Smooth muscle cell (in vitro differentiated cells): ENCODE measurements around the gene ENTHD1. TPM values are rescaled to one million over a fixed set of nuclear protein-coding genes. Genes with fewer than 3 reads are reported as not detected.
"Not testable (repeated sequence)": the region's sequence is repeated elsewhere in the genome, so short reads cannot be mapped to it uniquely, and the experiment has no call there.

ENCODE experiments used
- DNase-seq: peaks from one replicate; lab custom pipeline; 2025; ENCODE audit not compliant: unreplicated experiment; lab: John Stamatoyannopoulos, UW
- H2AFZ ChIP-seq: fragments of 200-600 bp; sonication (generic); 2 replicates; pipeline ENCODE4 v1.6.0; 2016; ENCODE audit warnings: antibody characterized with exemption, low read depth, mild to moderate bottlenecking
- H3F3A ChIP-seq: fragments of 200-600 bp; sonication (generic); 2 replicates; pipeline ENCODE4 v1.6.0; 2017; ENCODE audit warnings: antibody characterized with exemption, low read depth
- H3K27ac ChIP-seq: fragments of 200-600 bp; sonication (generic); 2 replicates; pipeline ENCODE4 v1.5.1; 2016; ENCODE audit warnings: low read depth, mild to moderate bottlenecking
- H3K27me3 ChIP-seq: fragments of 200-600 bp; sonication (generic); 2 replicates; pipeline ENCODE4 v1.6.1; 2016; ENCODE audit warnings: low read depth, mild to moderate bottlenecking
- H3K36me3 ChIP-seq: fragments of 200-600 bp; sonication (generic); 2 replicates; pipeline ENCODE4 v1.5.1; 2016; ENCODE audit warnings: low read depth
- H3K4me1 ChIP-seq: fragments of 200-600 bp; sonication (generic); 2 replicates; pipeline ENCODE4 v1.5.1; 2016; ENCODE audit warnings: low read depth
- H3K4me2 ChIP-seq: fragments of 200-600 bp; sonication (generic); 2 replicates; pipeline ENCODE4 v1.6.0; 2016; ENCODE audit warnings: mild to moderate bottlenecking
- H3K4me3 ChIP-seq: fragments of 200-600 bp; sonication (generic); 2 replicates; pipeline ENCODE4 v1.5.1; 2016; ENCODE audit warnings: mild to moderate bottlenecking
- H3K79me2 ChIP-seq: fragments of 200-600 bp; sonication (generic); 2 replicates; pipeline ENCODE4 v1.6.0; 2016; ENCODE audit warnings: low read depth, mild to moderate bottlenecking
- H3K9ac ChIP-seq: fragments of 200-600 bp; sonication (generic); 2 replicates; pipeline ENCODE4 v1.6.0; 2016; ENCODE audit warnings: low read depth
- H3K9me3 ChIP-seq: fragments of 200-600 bp; sonication (generic); replicated peaks from 2 replicates; pipeline ENCODE4 v1.5.1; 2016; ENCODE audit warnings: low read depth
- H4K20me1 ChIP-seq: fragments of 200-600 bp; sonication (generic); 2 replicates; pipeline ENCODE4 v1.6.0; 2016; ENCODE audit warnings: low read depth
- WGBS: methylation state at CpG from one replicate; pipeline ENCODE4 v1.1.7; 2016; ENCODE audit warnings: low lambda C conversion rate; 5-methylcytosine and 5-hydroxymethylcytosine counted together
- polyA plus RNA-seq: library from polyadenylated mRNA; unstranded; fragments of >200 nt; fragmentation: Nextera tagmentation; extraction: Ambion mirVana; gene quantifications from 2 replicates; pipeline ENCODE4 v1.2.1, GENCODE V29; 2016
- total RNA-seq: library from RNA; depleted of rRNA; stranded (reverse); fragments of >200 nt; gene quantifications from 2 replicates; pipeline ENCODE4 v1.2.3, GENCODE V29; 2014
- TF ChIP-seq, protein P1 (sequence below): fragments of 200-600 bp; sonication (generic); IDR thresholded peaks from 2 replicates; pipeline ENCODE4 v1.5.1; 2017; ENCODE audit warnings: borderline replicate concordance, mild to moderate bottlenecking, antibody characterized with exemption; ENCODE audit not compliant: insufficient read depth, poor library complexity, severe bottlenecking

ENTHD1 gene
- total and polyA plus RNA-seq, 2 experiments from 2014 or later: not detected

DNA sequence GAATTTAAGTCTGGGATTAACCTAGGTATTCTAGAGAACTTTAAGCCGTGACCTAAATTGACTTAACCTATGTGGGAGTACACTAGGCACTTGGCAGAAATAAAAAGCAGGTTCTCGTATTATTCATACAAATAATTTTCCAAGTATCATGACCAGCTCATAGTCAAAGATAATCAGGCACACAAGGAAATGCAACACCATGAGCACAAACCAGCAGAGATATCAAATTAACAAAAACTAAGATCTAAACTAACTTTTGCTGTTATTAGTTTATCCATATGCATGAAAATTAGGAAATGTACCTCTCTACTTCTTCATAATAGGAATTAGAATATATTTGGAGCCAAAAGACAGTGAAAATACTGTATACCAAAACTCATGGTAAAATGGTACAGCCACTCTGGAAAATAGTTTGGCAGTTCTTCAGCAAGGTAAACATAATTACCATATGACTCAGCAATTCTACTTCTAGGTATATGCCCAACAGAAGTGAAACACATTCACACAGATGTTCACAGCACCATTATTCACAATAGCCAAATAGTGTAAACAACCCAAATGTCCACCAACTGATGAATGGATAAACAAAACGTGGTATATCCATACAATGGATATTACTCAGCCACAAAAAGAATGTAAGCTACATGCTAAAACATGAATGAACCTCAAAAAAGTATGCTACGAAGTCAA is 154.1 kb downstream of the ENTHD1 start:
- Histone ChIP-seq H3K4me2 (no peak overlapping the region), H2AFZ (no peak overlapping the region), H3K79me2 (no peaks in the 10 kb centered on the region), H4K20me1 (no peaks in the 10 kb centered on the region), H3K36me3 (no peaks in the 10 kb centered on the region), H3F3A (no peaks in the 10 kb centered on the region), H3K9ac (no peak overlapping the region), H3K27ac (no peak overlapping the region), H3K9me3 (no peaks in the 10 kb centered on the region), H3K4me1 (no peaks in the 10 kb centered on the region), H3K27me3 (peaks cover 33% of the 10 kb centered on the region), H3K4me3 (no peak overlapping the region)
- no peak for DNase-seq
- 89% methylated on average over 4 of the region's 4 CpGs for WGBS
- TF ChIP-seq, protein P1, sequence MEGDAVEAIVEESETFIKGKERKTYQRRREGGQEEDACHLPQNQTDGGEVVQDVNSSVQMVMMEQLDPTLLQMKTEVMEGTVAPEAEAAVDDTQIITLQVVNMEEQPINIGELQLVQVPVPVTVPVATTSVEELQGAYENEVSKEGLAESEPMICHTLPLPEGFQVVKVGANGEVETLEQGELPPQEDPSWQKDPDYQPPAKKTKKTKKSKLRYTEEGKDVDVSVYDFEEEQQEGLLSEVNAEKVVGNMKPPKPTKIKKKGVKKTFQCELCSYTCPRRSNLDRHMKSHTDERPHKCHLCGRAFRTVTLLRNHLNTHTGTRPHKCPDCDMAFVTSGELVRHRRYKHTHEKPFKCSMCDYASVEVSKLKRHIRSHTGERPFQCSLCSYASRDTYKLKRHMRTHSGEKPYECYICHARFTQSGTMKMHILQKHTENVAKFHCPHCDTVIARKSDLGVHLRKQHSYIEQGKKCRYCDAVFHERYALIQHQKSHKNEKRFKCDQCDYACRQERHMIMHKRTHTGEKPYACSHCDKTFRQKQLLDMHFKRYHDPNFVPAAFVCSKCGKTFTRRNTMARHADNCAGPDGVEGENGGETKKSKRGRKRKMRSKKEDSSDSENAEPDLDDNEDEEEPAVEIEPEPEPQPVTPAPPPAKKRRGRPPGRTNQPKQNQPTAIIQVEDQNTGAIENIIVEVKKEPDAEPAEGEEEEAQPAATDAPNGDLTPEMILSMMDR: no peak

DNA sequence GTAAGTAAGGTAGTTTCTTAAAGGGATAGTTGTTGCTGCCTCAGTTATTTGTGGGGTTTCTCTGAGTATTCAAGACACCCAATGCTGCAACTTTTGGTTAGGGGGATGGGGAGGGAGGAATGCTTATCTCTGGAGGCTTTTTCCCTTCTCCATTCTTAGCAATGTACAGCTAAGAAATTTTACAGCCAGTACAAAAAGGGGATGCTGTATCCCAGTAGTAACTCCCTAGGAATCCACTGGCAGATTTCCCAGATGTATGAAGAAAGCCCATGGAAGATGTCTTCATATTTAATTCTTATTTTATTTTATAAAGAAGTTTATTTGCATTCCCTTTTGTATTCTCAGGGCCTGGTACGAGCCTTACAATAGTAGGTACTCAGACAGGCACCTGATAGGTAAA is 154.8 kb downstream of the ENTHD1 start:
- WGBS: 96% methylated on average over 1 of the region's 1 CpG
- H3K9me3 ChIP-seq: no peaks in the 10 kb centered on the region
- no peak overlapping the region for H3K27ac ChIP-seq
- H3K9ac ChIP-seq: no peak overlapping the region
- no peak overlapping the region for H3K4me3 ChIP-seq
- H4K20me1 ChIP-seq: no peaks in the 10 kb centered on the region
- no peaks in the 10 kb centered on the region for H3F3A ChIP-seq
- H3K4me2 ChIP-seq: no peak overlapping the region
- H3K27me3 ChIP-seq: peaks cover 31% of the 10 kb centered on the region
- no peaks in the 10 kb centered on the region for H3K36me3 ChIP-seq
- H3K4me1 ChIP-seq: no peaks in the 10 kb centered on the region
- H2AFZ ChIP-seq: no peak overlapping the region
- no peak for DNase-seq
- H3K79me2 ChIP-seq: no peaks in the 10 kb centered on the region
- TF ChIP-seq, protein P1: no peak

DNA sequence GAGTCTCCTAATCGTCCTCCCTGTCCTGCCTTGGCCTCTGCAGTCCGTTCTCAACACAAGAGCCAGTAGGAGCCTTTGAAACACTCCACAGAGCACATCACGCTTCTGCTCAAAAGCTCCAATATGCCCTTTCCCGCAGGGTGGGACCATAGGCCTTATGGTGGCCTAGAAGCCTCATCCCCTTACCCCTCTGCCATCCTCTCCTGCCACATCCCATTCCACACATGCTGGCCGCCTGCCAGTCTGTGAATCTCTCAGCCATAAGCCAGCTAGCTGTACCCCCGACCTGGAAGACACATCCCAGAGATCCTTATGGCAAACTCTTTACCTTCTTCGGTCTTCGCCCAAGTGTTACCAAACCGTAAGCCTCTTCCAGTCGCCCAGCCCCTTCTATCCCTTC is 157.8 kb downstream of the ENTHD1 start:
- H3F3A ChIP-seq: no peaks in the 10 kb centered on the region
- H2AFZ ChIP-seq: no peak overlapping the region
- TF ChIP-seq, protein P1: no peak
- no peaks in the 10 kb centered on the region for H4K20me1 ChIP-seq
- H3K79me2 ChIP-seq: no peaks in the 10 kb centered on the region
- 90% methylated on average over 10 of the region's 10 CpGs for WGBS
- no peak for DNase-seq
- no peak overlapping the region for H3K4me2 ChIP-seq
- no peak overlapping the region for H3K27ac ChIP-seq
- peaks cover 26% of the 10 kb centered on the region for H3K27me3 ChIP-seq
- H3K4me3 ChIP-seq: no peak overlapping the region
- no peaks in the 10 kb centered on the region for H3K36me3 ChIP-seq
- no peaks in the 10 kb centered on the region for H3K4me1 ChIP-seq
- H3K9me3 ChIP-seq: no peaks in the 10 kb centered on the region
- no peak overlapping the region for H3K9ac ChIP-seq

DNA sequence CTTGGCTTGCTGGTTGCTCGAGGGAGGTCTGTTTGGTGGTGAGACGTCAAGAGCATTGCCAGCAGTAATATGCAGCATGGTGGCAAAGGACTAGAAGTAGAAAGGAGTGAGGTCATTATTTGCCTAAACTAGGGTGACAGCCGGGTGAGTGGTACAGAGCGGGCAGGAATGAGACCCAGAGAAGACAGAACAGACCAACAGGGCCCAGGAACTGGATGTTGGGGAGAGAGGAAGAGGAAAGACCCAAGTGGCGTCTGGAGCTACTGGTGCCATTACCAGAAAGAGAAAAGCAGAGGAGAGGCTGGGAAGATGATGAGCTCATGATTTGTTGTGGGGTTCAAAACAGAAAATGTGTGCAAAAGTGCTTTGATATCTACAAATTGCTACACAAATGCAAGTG is 158.7 kb downstream of the ENTHD1 start:
- TF ChIP-seq, protein P1: no peak
- no peak overlapping the region for H2AFZ ChIP-seq
- H3K9ac ChIP-seq: no peak overlapping the region
- H3F3A ChIP-seq: no peaks in the 10 kb centered on the region
- no peak for DNase-seq
- H3K4me2 ChIP-seq: no peak overlapping the region
- no peak overlapping the region for H3K4me3 ChIP-seq
- H3K27ac ChIP-seq: no peak overlapping the region
- WGBS: 82% methylated on average over 5 of the region's 5 CpGs
- no peaks in the 10 kb centered on the region for H3K36me3 ChIP-seq
- H3K9me3 ChIP-seq: no peaks in the 10 kb centered on the region
- H4K20me1 ChIP-seq: no peaks in the 10 kb centered on the region
- H3K27me3 ChIP-seq: peaks cover 26% of the 10 kb centered on the region
- H3K4me1 ChIP-seq: no peaks in the 10 kb centered on the region
- H3K79me2 ChIP-seq: no peaks in the 10 kb centered on the region

DNA sequence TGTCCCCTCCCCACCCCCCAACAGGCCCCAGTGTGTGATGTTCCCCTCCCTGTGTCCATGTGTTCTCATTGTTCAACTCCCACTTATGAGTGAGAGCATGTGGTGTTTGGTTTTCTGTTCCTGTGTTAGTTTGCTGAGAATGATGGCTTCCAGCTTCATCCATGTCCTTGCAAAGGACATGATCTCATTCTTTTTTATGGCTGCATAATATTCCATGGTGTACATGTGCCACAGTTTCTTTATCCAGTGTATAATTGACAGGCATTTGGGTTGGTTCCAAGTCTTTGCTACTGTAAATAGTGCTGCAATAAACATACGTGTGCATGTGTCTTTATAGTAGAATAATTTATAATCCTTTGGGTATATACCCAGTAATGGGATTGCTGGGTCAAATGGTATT is 159.5 kb downstream of the ENTHD1 start:
- not testable (repeated sequence) for H3K9ac ChIP-seq, H2AFZ ChIP-seq, DNase-seq, H4K20me1 ChIP-seq, H3K4me3 ChIP-seq, H3K79me2 ChIP-seq, H3K4me2 ChIP-seq, H3K27ac ChIP-seq, H3K4me1 ChIP-seq, H3K36me3 ChIP-seq, H3K9me3 ChIP-seq, H3F3A ChIP-seq
- H3K27me3 ChIP-seq: peaks cover 26% of the 10 kb centered on the region
- WGBS: 93% methylated on average over 1 of the region's 1 CpG
